NCI-H774 (cell line): ENCODE results near the gene RNU7-1.
"Not testable (repeated sequence)": the region's sequence is repeated elsewhere in the genome, so short reads cannot be mapped to it uniquely, and the experiment has no call there.

Experiments
- DNase-seq: peaks from one replicate; lab custom pipeline; 2025; lab: John Stamatoyannopoulos, UW

The RNU7-1 gene

DNA sequence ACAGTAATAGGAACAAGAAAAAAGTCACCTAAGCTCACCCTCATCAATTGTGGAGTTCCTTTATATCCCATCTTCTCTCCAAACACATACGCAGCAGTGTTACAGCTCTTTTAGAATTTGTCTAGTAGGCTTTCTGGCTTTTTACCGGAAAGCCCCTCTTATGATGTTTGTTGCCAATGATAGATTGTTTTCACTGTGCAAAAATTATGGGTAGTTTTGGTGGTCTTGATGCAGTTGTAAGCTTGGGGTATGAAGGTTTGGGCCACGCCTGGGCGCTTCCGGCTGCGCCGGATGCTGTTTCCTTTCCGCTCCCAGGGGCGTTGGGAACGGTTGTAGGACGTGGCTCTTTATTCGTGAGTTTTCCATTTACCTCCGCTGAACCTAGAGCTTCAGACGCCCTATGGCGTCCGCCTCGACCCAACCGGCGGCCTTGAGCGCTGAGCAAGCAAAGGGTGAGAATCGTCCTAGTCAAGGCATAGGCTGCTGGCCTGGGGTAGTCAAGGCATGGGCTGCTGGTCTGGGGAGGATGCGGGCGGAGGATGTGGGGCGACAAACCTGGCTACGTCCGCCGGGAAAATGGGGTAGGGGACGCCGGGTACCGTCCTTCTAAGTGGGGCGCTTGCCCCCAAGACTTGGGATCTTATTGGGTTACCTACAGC is at the start of gene RNU7-1, which contains the start of gene C12orf57:
TSS of gene RNU7-1 (plus strand) at position 95 of the 659 bp plus-strand sequence.
TSS of gene C12orf57 (plus strand) at position 301 of the 659 bp plus-strand sequence. CDS start at position 401, 100 bp downstream.
- peak; percentile 86 for DNase-seq

DNA sequence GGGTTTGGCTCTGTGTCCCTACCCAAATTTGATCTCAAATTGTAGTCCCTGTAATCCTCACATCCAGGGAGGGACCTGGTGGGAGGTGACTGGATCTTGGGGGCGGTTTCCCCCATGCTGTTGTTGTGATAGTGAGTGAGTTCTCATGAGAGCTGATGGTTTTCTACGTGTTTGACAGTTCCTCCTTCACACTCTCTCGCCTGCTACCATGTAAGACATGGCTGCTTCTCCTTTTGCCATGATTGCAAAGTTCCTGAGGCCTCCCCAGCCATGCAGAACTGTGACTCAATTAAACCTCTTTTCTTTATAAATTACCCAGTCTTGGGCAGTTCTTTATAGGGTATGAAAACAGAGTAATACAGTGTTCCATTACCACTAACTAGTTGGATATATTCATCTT is 49.3 kb upstream of the RNU7-1 start:
- DNase-seq = no peak

DNA sequence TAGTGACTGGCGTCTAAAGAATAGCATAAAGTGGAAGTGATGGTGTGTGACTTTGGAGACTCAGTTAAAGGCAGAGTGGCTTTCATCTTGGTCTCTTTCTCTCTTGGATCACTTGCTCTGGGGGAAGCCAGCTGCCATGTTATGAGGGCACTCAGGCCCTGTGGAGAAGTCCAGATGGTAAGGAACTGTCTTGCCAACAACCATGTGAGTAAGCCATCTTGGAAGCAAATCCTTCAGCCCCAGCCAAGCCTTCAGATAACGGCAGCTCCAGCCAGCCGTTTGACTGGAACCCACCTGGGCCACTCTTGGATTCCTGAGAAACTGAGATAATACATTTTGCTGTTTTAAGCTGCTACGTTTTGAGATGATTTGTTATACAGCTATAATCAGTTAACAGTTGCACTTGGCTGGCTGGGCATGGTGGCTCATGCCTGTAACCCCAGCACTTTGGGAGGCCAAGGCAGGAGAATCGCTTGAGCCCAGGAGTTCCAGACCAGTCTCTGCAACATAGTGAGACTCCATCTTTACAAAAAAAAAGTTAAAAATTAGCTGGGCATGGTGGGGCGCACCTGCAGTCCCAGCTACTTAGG is 46.7 kb upstream of the RNU7-1 start:
- no peak for DNase-seq

DNA sequence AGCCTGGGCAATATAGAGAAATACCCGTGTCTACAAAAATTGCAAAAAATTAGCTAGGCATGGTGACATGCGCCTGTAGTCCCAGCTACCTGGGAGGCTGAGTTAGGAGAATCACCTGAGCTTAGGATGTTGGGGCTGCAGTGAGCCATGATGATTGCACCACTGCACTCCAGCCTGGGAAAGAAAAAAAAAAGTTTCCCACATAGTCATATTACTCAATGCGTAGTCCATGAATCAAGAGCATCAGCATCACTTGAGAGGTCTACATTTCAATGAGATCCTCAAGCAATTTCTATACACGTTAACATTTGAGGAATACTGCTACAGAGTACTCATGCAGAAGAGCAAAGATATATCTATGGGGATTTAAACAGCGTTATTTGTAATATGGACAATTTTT is 44.2 kb upstream of the RNU7-1 start:
- no peak for DNase-seq

DNA sequence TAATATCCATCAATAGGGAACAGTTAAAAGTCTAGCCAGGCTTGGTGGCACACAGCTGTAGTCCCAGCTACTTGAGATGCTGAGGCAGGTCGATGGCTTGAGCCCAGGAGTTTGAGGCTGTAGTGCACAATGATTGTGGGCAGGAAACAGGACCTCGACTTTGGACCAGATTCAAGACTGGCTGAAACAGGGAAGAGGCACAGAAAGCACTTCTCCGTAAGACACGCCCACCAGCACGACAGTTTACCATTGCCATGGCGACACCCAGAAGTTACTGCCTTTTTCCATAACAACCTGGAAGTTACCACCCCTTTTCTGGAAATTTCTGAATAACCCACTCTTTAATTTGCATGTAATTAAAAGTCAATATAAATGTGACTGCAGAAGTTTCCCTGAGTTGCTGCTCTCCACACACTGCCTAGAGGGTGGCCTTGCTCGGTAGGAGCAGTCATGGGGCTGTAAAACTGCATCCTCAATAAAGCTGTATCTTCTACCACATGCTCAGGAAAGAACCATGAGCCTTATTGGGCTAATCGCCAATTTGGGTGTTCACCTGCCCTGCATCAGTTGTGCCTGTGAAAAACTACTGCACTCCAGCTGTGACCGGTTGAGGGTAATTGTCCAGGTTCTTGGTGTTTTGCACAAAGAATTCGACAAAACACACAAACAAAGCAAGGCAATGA is 43.6 kb upstream of the RNU7-1 start:
- peak; percentile 82 for DNase-seq

DNA sequence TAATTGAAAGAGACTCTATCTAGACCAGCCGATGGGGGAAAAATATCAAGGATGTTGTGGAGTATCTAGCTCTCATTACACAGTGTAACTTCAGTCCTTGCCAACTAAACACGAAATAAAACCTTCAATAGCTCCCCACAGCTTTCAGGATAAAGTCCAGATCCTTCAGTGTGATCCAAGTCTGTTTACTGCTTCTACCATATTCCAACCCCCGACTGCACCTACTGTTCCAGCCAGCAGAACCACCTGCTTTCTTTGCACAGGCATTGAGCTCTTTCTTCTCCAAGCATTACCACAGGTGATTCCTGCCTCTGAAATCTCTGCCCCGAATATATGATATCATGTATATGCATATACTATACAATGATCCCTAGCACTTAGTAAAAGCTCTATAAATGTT is 41.2 kb upstream of the RNU7-1 start:
- DNase-seq = no peak

DNA sequence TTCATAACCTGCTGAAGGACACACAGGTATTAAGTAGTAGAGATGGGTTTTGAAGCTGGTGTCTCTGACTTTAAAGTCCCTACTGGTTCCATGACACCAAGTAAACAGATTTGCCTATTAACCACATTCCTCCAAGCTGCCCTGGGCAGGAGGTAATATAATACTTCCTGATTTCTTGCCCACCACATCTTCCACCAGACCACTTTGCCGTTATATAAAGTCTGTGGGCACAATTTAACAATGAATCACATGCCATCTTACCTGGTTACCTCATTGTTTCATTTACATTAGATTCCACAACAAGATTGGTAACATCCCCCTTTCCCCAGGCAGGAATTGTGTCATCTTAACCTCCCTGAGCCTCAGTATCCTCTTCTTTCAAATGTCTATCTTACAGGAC is 39.9 kb upstream of the RNU7-1 start:
- DNase-seq = no peak

DNA sequence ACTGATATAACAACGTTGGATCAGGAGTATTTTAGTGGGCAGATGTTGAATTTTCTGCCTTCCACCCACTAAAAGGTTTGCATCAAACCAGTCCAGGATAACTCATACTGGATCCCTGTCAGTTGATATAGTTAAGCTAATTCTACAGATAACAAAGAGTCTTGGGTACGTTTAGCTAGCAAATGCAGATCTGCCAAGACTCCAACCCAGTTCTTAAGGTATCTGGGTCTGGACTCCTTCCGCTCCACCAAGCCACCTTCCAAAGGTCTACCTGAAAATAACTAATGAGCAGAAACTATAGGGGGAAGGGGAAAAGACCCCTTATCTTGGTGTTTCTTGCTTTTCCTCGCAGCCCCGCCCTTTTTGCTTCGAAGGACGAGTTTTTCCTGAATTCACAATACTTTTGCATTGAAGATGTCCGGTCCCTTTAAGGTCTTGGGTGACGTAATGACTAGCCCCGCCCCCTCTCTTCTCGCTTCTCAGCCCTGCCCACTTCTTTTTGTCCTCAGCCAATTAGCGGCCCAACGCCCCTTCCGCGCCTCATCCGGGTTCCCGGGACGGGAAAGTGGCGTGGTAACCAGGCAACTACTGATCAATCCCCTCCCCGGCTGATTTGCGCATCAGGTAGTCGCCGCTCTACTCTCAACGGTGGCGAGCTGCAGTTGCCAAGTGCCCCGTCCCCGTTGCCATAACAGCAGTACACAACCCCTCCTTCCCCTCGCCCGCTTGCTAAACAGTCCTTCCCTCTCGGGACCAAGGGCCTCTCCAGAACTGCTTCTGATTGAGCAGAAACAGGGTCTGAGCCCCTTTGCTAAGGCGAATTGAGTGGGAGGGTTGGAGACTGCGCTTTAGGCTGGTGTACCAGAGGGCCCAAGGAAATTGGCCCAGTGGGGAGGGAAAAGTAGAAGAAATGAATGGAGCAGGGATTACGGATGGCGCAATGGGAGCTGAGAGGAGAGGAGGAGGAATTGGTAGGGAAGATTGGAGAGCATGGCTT is 39.0 kb upstream of the RNU7-1 start, which contains the start of gene LRRC23:
TSS of gene LRRC23 (plus strand) at position 543 of the 997 bp plus-strand sequence. CDS start 812 bp downstream, outside the sequence.
- DNase-seq = peak; percentile 98

DNA sequence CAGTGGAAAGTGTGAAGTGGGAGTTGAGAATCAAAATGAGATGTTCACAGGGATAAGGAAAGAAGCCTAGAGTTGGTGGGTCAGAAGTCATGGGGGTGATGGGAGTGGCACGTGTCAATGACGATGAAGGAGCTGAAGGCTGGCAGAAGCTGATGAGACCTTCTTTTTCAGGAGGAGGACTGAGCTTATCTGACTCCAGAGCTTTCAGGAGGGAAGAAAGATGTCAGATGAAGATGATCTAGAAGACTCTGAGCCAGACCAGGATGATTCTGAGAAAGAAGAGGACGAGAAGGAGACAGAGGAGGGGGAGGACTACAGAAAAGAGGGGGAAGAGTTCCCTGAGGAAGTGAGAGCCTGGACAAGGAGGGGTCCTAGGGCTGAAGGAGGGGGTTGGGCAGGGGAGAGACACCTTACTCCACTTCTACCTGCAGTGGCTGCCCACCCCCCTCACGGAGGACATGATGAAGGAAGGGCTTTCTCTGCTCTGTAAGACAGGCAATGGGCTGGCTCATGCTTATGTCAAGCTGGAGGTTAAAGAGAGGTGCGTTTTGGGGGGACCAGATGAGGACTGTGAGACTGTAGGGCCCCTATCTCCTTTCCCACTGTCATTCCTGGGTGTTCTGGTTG is 38.1 kb upstream of the RNU7-1 start:
- DNase-seq = no peak

DNA sequence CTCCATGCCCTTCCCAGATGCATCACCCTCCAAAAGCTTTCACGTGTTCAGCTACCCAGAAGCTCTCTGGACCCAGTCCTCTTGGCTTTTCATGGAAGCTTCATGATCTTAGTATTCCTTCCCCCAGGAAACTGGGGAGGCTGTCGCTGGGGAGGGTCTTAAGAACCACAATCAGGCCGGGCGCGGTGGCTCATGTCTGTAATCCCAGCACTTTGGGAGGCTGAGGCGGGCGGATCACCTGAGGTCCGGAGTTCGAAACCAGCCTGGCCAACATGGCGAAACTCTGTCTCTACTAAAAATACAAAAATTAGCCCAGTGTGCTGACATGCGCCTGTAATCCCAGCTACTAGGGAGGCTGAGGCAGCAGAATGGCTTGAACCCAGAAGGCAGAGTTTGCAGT is 35.5 kb upstream of the RNU7-1 start:
- DNase-seq = not testable (repeated sequence)

DNA sequence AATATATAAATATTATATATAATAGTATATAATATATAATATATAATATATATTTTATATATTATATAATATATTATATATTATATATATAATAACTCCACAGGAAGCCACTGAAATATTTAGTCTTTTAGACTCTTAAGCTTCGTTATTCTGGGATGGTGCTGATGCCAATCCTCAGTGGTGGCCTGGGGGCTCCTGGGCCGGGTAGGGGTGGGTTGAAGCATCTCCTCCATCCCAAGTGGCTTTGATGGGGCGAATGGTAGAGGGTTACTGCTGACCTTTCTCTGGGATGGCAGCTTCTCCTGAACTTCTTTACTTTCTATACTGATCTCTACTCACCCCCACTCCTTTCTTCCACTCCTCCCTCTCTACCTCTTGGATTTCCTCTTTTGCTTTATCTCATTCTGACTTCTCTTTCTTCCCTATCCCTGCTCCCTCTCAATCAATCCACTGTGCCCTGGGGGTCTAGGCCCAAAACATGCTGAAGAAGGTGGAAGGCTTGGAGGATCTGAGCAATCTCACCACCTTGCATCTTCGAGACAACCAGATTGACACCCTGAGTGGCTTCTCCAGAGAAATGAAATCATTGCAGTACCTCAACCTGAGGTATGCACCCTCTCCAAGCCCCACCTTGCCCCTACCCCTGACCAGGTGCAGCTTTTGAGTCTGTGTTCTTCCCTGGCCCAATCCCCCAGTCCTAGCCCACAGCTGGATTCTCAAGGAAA is 34.0 kb upstream of the RNU7-1 start:
- no peak for DNase-seq

DNA sequence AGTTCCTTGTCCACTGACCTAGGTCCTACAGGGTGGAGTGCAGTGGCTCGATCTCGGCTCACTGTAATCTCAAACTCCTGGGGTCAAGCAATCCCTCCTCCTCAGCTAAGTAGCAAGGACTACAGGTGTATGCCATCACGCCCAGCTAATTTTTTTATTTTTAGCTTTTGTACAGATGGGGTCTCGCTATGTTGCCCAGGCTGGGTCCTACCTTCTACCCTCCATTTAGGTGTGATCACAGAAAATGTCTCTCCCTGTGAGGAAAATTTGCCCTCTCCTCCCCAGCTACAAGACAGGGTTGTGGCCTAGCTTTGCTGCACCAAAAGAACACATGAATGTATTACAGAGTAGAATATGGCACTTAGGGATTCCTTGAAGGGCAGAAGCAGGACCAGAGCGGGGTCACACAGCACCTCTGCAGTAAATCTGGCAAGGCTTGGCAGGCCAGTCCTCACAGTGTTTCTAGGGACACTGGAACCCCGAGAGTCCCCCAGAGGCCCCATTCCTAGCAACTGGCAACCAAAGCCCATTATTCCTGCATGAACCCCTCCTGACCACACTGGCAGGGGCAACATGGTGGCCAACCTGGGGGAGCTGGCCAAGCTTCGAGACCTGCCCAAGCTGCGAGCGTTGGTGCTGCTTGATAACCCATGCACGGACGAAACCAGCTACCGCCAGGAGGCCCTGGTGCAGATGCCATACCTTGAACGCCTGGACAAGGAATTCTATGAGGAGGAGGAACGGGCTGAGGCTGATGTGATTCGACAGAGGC is 31.3 kb upstream of the RNU7-1 start:
- DNase-seq = no peak

DNA sequence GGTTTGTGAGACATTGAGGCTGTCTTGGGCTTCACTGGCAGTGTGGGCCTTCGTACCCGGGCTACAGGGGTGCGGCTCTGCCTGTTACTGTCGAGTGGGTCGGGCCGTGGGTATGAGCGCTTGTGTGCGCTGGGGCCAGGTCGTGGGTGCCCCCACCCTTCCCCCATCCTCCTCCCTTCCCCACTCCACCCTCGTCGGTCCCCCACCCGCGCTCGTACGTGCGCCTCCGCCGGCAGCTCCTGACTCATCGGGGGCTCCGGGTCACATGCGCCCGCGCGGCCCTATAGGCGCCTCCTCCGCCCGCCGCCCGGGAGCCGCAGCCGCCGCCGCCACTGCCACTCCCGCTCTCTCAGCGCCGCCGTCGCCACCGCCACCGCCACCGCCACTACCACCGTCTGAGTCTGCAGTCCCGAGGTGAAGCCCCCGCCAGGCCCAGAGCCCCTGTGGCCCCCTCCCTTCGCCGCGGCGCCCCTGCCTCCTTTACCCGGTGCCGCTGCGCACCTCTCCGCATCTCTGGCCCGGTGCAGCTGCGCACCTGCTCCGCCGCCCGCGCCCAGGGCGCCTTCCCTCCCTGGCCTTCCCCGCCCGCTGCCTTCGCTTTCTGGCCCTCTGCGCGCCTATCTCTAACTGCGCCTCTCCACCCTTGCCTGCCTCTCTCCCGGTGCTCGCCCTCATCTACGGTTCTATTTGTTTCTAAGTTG is 29.2 kb upstream of the RNU7-1 start, which contains the start of gene ENO2:
TSS of gene ENO2 (plus strand) at position 335 of the 701 bp plus-strand sequence. CDS start 1,253 bp downstream, outside the sequence.
- DNase-seq = peak; percentile 59

DNA sequence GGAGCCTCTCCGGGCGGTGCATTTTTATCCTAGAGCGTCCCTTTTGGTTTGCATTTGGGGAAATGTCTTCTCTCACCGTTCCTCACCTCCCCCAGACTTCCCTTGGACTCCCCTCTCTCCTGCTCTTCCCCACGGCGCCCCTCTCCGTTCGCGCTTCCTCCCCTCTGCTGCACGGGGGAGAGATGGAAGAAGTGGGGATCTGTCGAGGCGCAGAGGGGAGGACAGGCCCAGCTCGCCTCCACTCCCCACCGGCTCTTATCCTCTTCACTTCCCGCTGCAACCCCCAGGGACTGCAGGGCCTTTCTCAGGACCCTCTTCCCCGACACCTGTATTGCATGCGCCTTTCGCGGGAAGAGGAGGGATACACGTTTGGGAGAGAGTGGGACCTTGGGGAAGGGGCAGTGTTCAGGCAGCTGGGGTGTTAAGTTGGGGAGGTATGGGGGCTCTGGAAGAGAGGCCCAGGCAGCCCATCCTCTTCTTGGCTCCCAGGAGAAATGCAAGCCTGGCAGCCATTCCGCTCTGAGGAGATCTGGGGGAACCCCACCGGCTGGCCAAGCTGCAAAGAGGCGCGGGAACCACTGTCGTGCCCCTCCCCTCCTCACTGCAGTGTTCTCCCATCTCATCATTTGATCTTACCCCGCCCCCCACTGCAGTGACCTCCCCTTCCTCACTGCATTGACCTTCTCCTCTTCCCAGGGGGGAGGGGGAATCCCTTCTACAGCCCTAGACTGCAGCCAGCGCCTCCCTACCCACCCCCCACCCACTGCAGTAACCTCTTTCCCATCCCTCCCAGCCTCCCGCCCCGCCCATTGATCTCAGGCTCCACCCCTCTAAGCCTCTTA is 28.4 kb upstream of the RNU7-1 start:
- DNase-seq = peak; percentile 14

DNA sequence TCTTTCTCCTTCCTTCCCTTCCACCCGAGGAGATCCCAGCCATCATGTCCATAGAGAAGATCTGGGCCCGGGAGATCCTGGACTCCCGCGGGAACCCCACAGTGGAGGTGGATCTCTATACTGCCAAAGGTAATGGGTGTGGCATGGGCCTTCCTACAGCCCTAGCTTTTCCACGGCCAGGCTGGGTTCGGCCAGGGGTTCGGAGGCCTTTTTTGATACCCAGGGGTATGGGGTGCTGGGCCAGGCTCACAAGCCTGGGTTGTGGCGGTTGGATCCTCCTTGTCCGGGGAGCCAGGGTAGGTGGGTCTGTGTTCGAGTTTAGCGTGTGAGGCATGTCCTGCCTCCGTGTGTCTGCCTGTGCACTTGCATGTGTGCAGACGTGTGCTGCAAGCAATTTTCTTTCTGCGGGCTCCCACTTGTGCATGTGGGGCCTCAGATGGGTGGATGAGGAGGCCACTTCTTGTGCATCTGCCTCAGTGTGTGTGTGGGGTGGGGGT is 27.8 kb upstream of the RNU7-1 start:
- no peak for DNase-seq

DNA sequence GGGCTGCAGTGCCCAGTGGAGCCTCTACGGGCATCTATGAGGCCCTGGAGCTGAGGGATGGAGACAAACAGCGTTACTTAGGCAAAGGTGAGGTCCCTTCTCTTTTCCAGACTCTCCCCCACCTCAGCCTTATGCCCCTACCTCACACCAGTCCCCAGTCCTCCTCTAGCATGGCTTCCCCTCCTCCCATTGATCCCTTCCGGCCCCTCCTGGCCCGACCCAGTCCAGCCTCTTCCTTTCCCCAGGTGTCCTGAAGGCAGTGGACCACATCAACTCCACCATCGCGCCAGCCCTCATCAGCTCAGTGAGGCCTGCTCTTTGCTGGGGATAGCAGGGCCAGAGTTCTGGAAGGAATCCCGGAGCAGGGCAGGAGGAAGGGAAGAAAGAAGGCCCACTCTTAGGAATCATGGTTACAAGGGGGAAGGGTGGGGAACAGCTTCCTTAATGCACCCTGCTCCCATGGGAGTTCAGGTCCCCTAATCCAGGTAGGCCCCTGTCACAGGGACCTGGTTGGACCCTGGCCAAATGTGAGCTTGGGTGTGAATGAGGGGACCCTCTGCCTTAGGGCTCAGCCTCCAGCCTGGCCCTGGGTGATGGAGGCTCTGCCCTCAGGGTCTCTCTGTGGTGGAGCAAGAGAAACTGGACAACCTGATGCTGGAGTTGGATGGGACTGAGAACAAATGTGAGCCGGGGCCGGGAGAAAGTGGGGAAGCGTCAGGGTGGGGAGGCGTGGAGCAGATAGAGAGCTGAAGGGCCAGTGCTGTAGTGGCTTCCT is 27.0 kb upstream of the RNU7-1 start:
- DNase-seq = no peak
